A673 (cell line): ENCODE data around the gene HK3.

Experiments
- EZH2 ChIP-seq: fragments of 200-600 bp; sonication (generic); IDR thresholded peaks from 2 replicates; pipeline ENCODE4 v1.6.1; 2017; ENCODE audit warnings: borderline replicate concordance, low read depth, mild to moderate bottlenecking, mixed read lengths, antibody characterized with exemption, low read length; ENCODE audit not compliant: poor library complexity, severe bottlenecking
- TF ChIP-seq, protein P1 (sequence below): fragments of 300-800, 200-600 bp; sonication (generic); conservative IDR thresholded peaks from 2 replicates; pipeline ENCODE4 v1.5.1; 2017; ENCODE audit warnings: low read depth, mild to moderate bottlenecking, antibody characterized with exemption, low read length, moderate library complexity, mixed read lengths

DNA sequence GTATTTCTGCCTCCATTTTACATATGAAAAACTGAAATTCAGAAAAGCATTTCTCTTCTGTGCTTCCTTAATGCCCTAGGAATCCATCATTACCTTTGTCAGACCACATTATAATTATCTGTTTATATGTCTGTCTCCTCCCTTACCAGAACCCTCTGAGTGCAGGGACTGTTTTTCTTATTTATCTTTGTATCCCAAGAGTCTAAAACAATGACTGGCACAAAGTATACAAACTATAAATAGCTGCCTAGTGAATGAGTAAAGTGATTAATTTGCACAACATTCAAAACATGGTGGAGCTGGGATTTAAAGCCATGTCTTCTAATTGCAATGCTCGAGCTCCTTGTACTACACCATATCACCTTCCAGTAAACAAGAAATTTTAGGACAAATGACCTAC lies 49.3 kb upstream of the HK3 start:
- TF ChIP-seq, protein P1, sequence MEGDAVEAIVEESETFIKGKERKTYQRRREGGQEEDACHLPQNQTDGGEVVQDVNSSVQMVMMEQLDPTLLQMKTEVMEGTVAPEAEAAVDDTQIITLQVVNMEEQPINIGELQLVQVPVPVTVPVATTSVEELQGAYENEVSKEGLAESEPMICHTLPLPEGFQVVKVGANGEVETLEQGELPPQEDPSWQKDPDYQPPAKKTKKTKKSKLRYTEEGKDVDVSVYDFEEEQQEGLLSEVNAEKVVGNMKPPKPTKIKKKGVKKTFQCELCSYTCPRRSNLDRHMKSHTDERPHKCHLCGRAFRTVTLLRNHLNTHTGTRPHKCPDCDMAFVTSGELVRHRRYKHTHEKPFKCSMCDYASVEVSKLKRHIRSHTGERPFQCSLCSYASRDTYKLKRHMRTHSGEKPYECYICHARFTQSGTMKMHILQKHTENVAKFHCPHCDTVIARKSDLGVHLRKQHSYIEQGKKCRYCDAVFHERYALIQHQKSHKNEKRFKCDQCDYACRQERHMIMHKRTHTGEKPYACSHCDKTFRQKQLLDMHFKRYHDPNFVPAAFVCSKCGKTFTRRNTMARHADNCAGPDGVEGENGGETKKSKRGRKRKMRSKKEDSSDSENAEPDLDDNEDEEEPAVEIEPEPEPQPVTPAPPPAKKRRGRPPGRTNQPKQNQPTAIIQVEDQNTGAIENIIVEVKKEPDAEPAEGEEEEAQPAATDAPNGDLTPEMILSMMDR, result no peak
- no peak for TF ChIP-seq EZH2
